Articular chondrocyte of knee joint (primary cell): ENCODE measurements around the gene SFSWAP. TPM values are rescaled to one million over a fixed set of nuclear protein-coding genes. Genes with fewer than 3 reads are reported as not detected.

Experiments used
- small RNA-seq: library from RNA; depleted of rRNA; stranded (forward); fragments of <200 nt; gene quantifications from one replicate; pipeline ENCODE3, GENCODE V24; 2012
- total RNA-seq: library from RNA; depleted of rRNA; stranded (reverse); fragments of >200 nt; gene quantifications from 2 replicates; pipeline ENCODE4 v1.2.3, GENCODE V29; 2012

The SFSWAP gene
- 26.5 and 30.7 TPM in 2 replicates for total RNA-seq

GRCh38 chr12:131710464-131711457 is at the start of gene SFSWAP:
Gene SFSWAP (plus strand): TSS chr12:131711090. CDS start chr12:131711230, 140 bp downstream.

GRCh38 chr12:131827961-131828534 is 117.2 kb downstream of the SFSWAP start, which contains the start of gene MMP17:
Gene MMP17 (plus strand): TSS chr12:131828393. CDS start chr12:131828495, 102 bp downstream.

Small RNA genes lying within 50 kb of the gene (small RNA-seq; reads per million reads assigned to genes)
- gene RNA5SP377, result not detected
- gene RNA5SP378, result not detected
- not detected for gene RNU6-1017P

Other genes with a start within 250 kb of the SFSWAP start
- 0.86 and 1.3 TPM in 2 replicates for gene MMP17, start 117.3 kb downstream of the SFSWAP start, total RNA-seq
- gene ULK1, start 183.5 kb downstream of the SFSWAP start, total RNA-seq, result 7.0 and 8.8 TPM in 2 replicates
- 5.4 and 7.1 TPM in 2 replicates for gene PUS1, start 218.2 kb downstream of the SFSWAP start, total RNA-seq
- gene EP400, start 238.9 kb downstream of the SFSWAP start, total RNA-seq, result 13.9 and 14.0 TPM in 2 replicates